SK-N-DZ (cell line): Measurements from ENCODE around the gene PRKG1.
"Not testable (repeated sequence)": the region's sequence is repeated elsewhere in the genome, so short reads cannot be mapped to it uniquely, and the experiment has no call there.

Experiments
- DNase-seq: peaks from one replicate; pipeline ENCODE4 v3.0.0-alpha.2; 2015; ENCODE audit warnings: low spot score

Gene PRKG1

GRCh38 chr10:51986516-51986915 lies 912.2 kb downstream of the PRKG1 start:
- no peak for DNase-seq

DNA sequence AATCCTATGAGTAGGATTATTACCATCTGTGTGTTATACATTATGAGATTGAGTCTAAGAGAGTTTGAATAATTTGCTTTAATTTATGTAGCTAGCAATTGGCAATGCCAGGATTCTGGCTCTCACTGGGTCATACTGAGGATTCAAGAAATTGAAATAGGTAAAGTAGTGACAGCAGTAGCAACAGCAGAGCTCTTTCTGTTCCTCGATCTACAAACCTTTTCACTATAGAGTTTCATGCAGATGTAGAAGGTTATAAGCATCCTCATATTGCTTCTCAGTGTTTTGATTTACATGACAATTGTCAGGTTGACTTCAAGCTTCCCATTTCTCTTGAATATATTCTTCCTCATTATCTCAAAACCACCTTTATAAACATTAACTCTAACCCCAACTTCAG lies 919.2 kb downstream of the PRKG1 start:
- no peak for DNase-seq

- no peak for DNase-seq
Observed at GRCh38 chr10:51999096-51999495, 924.8 kb downstream of the PRKG1 start.

- DNase-seq: peak; percentile 29
Observed at GRCh38 chr10:52004342-52004949, 930.2 kb downstream of the PRKG1 start.

DNA sequence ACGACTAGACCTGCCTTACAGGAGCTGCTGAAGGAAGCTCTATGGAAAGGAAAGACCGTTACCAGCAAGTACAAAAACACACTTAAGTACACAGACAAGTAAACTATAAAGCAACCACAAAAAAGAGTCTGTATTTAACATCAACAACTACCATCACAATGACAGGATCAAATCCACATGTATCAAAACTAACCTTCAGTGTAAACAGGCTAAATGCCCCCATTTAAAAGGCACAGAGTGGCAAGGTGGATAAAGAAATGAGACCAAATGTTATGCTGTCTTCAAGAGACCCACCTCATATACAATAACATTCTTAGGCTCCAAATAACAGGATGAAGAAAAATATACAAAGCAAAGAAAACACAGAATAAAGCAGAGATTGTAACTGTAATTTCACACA lies 932.8 kb downstream of the PRKG1 start:
- DNase-seq: no peak

DNA sequence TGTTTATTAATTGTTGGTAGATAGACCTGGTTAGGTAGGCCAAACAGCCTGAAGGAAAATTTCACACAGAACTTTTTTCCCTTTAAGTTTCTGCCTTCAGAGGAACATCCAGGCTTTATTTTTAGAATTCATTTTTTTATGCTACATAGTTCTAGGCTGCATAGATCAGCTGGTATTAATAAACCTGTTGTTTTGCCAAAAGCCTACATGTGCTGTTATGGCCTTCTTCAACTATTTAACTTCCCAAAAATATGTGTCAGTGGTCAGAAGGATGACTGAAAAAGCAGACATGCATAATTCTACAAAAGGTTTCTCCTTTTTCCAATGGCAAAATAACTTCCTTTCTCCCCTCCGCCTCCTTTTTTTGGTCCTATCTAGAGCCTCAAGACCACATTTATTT lies 936.8 kb downstream of the PRKG1 start:
- DNase-seq: no peak

DNA sequence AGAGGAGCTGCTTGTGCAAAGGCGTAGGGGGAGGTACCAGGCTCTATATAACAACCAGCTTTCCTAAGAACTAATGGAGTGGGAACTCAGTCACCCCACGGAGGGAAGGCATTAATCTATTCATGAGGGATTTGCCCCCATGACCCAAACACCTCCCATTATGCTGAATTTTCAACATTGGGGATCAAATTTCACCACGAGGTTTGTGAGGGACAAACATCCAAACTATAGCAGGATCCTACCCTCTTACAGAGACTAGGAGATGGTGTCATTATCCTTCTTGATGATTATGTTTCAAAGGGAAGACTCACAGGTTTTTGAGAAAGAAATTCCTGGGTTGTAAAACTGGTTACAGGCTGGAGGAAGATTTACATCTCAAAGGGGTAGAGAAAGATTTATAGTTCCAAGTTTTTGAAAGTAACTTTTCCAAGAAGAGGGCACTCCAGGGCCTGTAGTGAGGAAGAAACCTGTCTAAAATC lies 944.8 kb downstream of the PRKG1 start:
- DNase-seq: no peak

DNA sequence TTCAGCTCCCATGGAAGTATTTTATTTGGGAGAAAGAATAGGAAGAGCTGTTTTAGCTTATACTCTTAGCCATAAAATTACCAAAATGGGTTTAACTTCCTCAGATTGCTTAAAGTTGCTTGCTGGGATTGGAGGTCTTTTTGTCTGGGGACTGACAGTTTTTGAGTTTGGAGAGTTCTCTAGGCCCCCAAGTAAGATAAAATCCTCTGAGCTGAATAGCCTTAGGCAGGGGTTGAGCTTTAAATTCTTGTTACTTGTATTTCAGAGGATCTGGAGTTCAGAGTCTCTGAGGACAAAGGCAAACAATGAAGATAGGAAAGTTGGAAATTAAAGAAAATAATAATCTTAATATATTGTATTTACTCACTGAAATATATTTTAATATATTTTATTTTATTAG lies 945.4 kb downstream of the PRKG1 start:
- DNase-seq: no peak

DNA sequence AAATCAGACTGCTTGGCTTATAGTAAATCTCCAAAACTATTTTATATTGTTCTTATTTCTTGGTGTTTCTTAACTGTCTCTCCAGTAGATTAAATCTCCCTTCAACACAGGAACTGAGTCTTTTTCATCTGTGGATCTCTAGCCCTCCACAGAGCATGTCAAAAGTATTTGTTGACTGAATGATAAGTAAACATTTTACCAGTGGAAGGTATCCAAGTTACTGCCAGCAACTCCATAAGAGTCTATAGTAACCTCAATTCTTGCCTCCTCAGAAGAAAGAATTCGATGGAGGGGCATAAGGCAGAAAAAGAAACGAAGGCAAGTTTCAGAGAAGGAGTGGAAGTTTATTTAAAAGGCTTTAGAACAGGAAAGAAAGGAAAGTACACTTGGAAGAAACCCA lies 945.9 kb downstream of the PRKG1 start:
- no peak for DNase-seq

GRCh38 chr10:52020702-52021101 lies 946.4 kb downstream of the PRKG1 start:
- DNase-seq: no peak

GRCh38 chr10:52027055-52027705 lies 952.9 kb downstream of the PRKG1 start:
- DNase-seq: no peak

- no peak for DNase-seq
Observed at GRCh38 chr10:52028523-52028858, 954.2 kb downstream of the PRKG1 start.

GRCh38 chr10:52029628-52030027 lies 955.3 kb downstream of the PRKG1 start:
- no peak for DNase-seq

DNA sequence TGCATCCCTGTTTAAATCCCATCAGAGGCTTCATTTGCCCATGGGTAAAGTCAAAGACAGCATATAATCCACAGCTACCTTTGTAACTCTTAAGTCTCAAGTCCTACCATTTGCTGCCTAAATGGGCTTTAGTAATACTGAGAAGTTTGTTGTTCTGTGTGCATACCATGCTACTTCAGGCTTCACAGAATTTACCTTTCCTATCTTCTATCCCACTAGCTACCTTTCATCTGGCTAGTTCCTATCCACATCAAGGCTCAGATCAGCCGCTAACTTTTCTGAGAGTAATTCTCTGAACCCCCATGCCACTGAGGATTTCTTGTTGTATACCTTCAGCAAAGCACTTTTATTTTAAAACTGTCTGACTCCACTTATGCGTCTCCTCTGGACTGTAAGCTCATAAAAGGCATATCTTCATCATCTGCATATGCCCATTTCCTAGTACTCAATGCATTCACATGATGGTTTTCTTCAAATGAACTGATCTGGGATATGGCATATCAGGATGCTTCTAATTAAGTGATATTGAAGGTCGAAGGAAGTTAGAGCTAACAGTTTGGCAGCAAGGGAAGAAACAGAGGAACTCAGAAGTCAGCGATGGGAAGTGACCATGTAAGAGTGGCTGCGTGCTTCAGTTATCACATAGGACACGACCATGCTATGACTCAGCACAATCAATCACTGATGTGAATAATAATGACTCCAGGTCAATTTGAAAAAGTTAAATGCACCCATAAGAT lies 955.9 kb downstream of the PRKG1 start:
- no peak for DNase-seq

- DNase-seq: no peak
Observed at GRCh38 chr10:52030975-52031374, 956.7 kb downstream of the PRKG1 start.

DNA sequence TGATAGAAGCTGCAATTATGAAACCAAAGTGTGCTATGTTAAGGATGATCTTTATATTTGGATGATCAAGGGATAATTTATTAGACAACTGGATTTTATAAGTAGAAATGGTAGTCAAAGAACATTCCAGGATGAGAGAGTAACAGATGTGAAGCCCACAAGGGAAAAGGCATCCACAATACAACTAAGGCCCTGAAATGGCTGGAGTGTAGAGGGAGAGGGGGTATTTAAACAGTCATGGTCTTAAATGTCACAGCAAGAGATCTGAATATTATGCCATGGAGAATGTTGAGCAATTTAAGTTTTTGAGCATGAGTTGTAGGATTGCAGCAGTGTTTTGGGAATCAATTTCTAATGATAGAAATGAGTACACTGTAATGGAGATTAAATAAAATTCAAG lies 957.5 kb downstream of the PRKG1 start:
- no peak for DNase-seq

GRCh38 chr10:52032681-52033629 lies 958.7 kb downstream of the PRKG1 start:
- no peak for DNase-seq

GRCh38 chr10:52039002-52039793 lies 964.9 kb downstream of the PRKG1 start:
- not testable (repeated sequence) for DNase-seq

GRCh38 chr10:52040486-52040885 lies 966.2 kb downstream of the PRKG1 start:
- DNase-seq: no peak

- no peak for DNase-seq
Observed at GRCh38 chr10:52043811-52044210, 969.5 kb downstream of the PRKG1 start.

- no peak for DNase-seq
Observed at GRCh38 chr10:52048051-52048450, 973.8 kb downstream of the PRKG1 start.
